K562 (cell line): ENCODE measurements around the gene AURKB. TPM values are rescaled to one million over a fixed set of nuclear protein-coding genes. Genes with fewer than 3 reads are reported as not detected.

Experiments used
- AFF1 ChIP-seq, 2 experiments: fragments of 450-650 bp; IDR thresholded peaks; 2 replicates each; pipeline ENCODE4 v1.6.1; 2018; ENCODE audit warnings: mild to moderate bottlenecking in 2 of 2, low read depth in 1 of 2; ENCODE audit not compliant: partially characterized antibody in 2 of 2
- ARID2 ChIP-seq: fragments of 450-650 bp; IDR thresholded peaks from 2 replicates; pipeline ENCODE4 v1.6.1; 2017; ENCODE audit warnings: antibody characterized with exemption, mild to moderate bottlenecking
- BRF2 ChIP-seq: IDR thresholded peaks from 3 replicates; pipeline ENCODE4 v1.6.1; 2011; ENCODE audit warnings: borderline replicate concordance, mild to moderate bottlenecking; ENCODE audit not compliant: insufficient read length, insufficient read depth
- DPF2 ChIP-seq: fragments of 450-650 bp; IDR thresholded peaks from 2 replicates; pipeline ENCODE4 v1.6.1; 2016
- FOXP1 ChIP-seq: sonication (generic); formaldehyde crosslinking; IDR thresholded peaks from 2 replicates; pipeline ENCODE4 v1.8.0; 2022; ENCODE audit warnings: mild to moderate bottlenecking, missing genetic modification reagents
- GATAD2A ChIP-seq: fragments of 450-650 bp; IDR thresholded peaks from 2 replicates; pipeline ENCODE4 v1.6.1; 2017
- HCFC1 ChIP-seq: IDR thresholded peaks from 2 replicates; pipeline ENCODE4 v1.6.1; 2012; ENCODE audit warnings: low read depth, low read length, improper control_type of control experiment
- HDAC8 ChIP-seq: fragments of 450-650 bp; IDR thresholded peaks from 2 replicates; pipeline ENCODE4 v1.6.1; 2016; ENCODE audit warnings: mild to moderate bottlenecking, missing genetic modification characterization, moderate library complexity, missing compliant biosample characterization
- IRF1 ChIP-seq: sonication (generic); formaldehyde crosslinking; IDR thresholded peaks from 2 replicates; pipeline ENCODE4 v1.8.0; 2022; ENCODE audit warnings: missing genetic modification reagents, mild to moderate bottlenecking, borderline replicate concordance
- KAT8 ChIP-seq: fragments of 450-650 bp; IDR thresholded peaks from 2 replicates; pipeline ENCODE4 v1.6.1; 2016; ENCODE audit warnings: low read depth, mild to moderate bottlenecking
- LARP7 ChIP-seq: fragments of 450-650 bp; IDR thresholded peaks from 2 replicates; pipeline ENCODE4 v1.6.1; 2016
- NFE2L1 ChIP-seq: fragments of 450-650 bp; IDR thresholded peaks from 2 replicates; pipeline ENCODE4 v1.6.1; 2016; ENCODE audit warnings: missing genetic modification characterization, low read depth, mild to moderate bottlenecking, missing compliant biosample characterization, moderate library complexity, borderline replicate concordance
- PCBP2 ChIP-seq: fragments of 200-400 bp; formaldehyde crosslinking; IDR thresholded peaks from 2 replicates; pipeline ENCODE4 v1.6.1; 2018; ENCODE audit warnings: low read length, low read depth, mild to moderate bottlenecking, moderate library complexity; ENCODE audit not compliant: poor library complexity, severe bottlenecking
- PML ChIP-seq: IDR thresholded peaks from 2 replicates; pipeline ENCODE4 v1.6.1; 2012; ENCODE audit warnings: low read length, inconsistent platforms
- RBFOX2 ChIP-seq: fragments of 200-400 bp; formaldehyde crosslinking; IDR thresholded peaks from 2 replicates; pipeline ENCODE4 v1.6.1; 2017; ENCODE audit warnings: low read depth, mild to moderate bottlenecking, low read length, moderate library complexity
- RBM25 ChIP-seq: fragments of 200-400 bp; formaldehyde crosslinking; IDR thresholded peaks from 2 replicates; pipeline ENCODE4 v1.6.1; 2018; ENCODE audit warnings: low read length, low read depth, moderate library complexity; ENCODE audit not compliant: severe bottlenecking
- SAP30 ChIP-seq: fragments of 200-600 bp; sonication (generic); IDR thresholded peaks from 2 replicates; pipeline ENCODE4 v1.6.1; 2012; ENCODE audit warnings: borderline replicate concordance, low read depth, mild to moderate bottlenecking, moderate library complexity, low read length, control low read depth, inconsistent platforms; ENCODE audit not compliant: insufficient read depth, poor library complexity, severe bottlenecking
- TCF3 ChIP-seq: sonication (generic); formaldehyde crosslinking; IDR thresholded peaks from 2 replicates; pipeline ENCODE4 v1.4.0; 2020; ENCODE audit warnings: mild to moderate bottlenecking, missing genetic modification reagents
- ZBTB9 ChIP-seq: fragments of 450-650 bp; formaldehyde crosslinking; IDR thresholded peaks from 2 replicates; pipeline ENCODE4 v1.4.0; 2020; ENCODE audit warnings: mild to moderate bottlenecking, moderate library complexity
- ZNF133 ChIP-seq: fragments of 250-450 bp; sonication (Bioruptor Pico); IDR thresholded peaks from 2 replicates; pipeline ENCODE4 v1.4.0; 2020; ENCODE audit warnings: mild to moderate bottlenecking
- ZNF589 ChIP-seq: fragments of 200-800 bp; sonication (Bioruptor generic); IDR thresholded peaks from 2 replicates; pipeline ENCODE4 v1.6.1; 2016; ENCODE audit warnings: low read depth, missing genetic modification characterization, missing compliant biosample characterization
- polyA plus RNA-seq, 8 experiments: library from polyadenylated mRNA; depleted of rRNA in 4 of 8; stranded (reverse) in 5 of 8; unstranded in 3 of 8; fragments of >200 nt; fragmentation: Nextera tagmentation in 2 of 8; fragmentation: Illumina TruSeq in 1 of 8; extraction: Ambion mirVana in 2 of 8; extraction: Trizol in 1 of 8; gene quantifications; 2 replicates each; pipeline versions ENCODE4 v1.2.1 to v1.2.3, GENCODE V29; 2011 to 2014; ENCODE audit warnings: inconsistent platforms in 1 of 8, missing spikeins in 1 of 8
- total RNA-seq, 7 experiments: library from RNA; depleted of rRNA in 6 of 7; stranded (reverse); fragments of >200 nt in 6 of 7; fragmentation: Illumina TruSeq in 2 of 7; extraction: Trizol in 2 of 7; gene quantifications; 2 replicates each; pipeline versions ENCODE4 v1.2.1 to v1.2.3, GENCODE V29; 2011 to 2021; ENCODE audit warnings: low replicate concordance in 1 of 7

Gene AURKB
- total and polyA plus RNA-seq, 9 of the 15 experiments (the other 6 are each of a cell fraction or from before 2014, with no cell fraction given) = 27.2 to 114 (median 74.8) TPM

DNA sequence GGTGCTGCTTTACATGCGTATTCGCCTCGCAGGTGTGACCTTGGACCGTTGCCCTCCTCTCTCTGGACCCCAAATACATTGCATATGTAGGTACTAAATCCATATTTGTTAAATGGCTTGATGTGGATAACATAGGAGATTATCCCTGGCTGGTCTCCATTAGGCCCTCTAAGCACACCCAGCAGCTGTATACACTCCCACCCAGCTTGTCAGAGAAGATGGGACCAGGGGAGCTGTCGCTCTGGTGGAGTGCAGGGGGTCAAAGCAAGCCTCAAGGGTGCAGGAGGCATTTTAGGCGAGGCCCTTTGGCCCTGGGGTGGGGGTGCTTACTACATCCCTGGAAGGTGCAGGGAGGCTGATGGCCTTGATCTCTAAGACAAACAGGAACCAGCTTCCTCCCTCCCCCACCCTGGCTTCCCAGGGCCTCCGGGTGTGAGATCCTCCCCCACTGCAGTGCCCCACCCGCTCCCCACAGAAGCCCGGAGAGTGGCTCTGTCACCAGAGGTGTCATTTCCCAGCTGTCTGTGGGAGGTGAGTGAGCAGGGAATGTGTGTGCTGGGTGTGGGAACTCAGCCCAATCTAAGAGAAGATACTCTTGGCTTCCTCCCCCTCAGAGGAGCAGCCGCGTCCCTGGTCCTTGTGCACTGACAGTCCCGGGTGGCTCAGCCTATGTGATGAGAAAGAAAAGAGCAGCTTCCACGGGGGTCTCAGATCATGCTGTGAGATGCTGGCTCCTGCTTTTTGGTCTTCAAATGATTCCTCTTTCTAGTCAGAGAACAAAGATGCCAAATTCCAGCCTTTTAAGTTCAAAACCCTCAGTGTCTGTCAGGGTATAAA is 46.2 kb downstream of the AURKB start (continued):
- TF ChIP-seq ZBTB9 (CRISPR knock-in tag) (no peak), KAT8 (no peak), GATAD2A (peak; percentile 95), PCBP2 (no peak), ZNF589 (0 out of 2 replicates have a peak, but pooled peaks have one; percentile 30), ARID2 (no peak), DPF2 (peak; percentile 56), IRF1 (no peak), RBFOX2 (peak; percentile 54), TCF3 (CRISPR knock-in tag) (peak; percentile 44; the same call in 1 of the 2 replicates), FOXP1 (CRISPR knock-in tag) (no peak), HDAC8 (tag) (no peak), HCFC1 (0 out of 2 replicates have a peak, but pooled peaks have one; percentile 10), LARP7 (no peak), SAP30 (no peak), AFF1 (IDR thresholded peaks at IDR 0.05; ENCODE audit: low read depth in 1 of 2, partially characterized antibody in 2 of 2) (no peak), RBM25 (no peak), ZNF133 (CRISPR knock-in tag) (no peak), BRF2 (no peak), NFE2L1 (no peak), PML (peak; percentile 21; the same call in 1 of the 2 replicates)
